Gastroesophageal sphincter (tissue), 4 donors: ENCODE results near the gene MAG. TPM values are rescaled to one million over a fixed set of nuclear protein-coding genes. Genes with fewer than 3 reads are reported as not detected.
"Not testable (repeated sequence)": the region's sequence is repeated elsewhere in the genome, so short reads cannot be mapped to it uniquely, and the experiment has no call there.

Source experiments
- ATAC-seq: fragments of 150-250 bp; one replicate; pipeline ENCODE4 v1.9.1; 2016; ENCODE audit warnings: mild to moderate bottlenecking, moderate library complexity
- H3K27ac ChIP-seq, 4 donors: fragments of 200-600 bp; sonication (generic) in 3 of 4; 1 replicate in 3 of 4; 2 replicates in 1 of 4; pipeline ENCODE4 v1.5.1; 2016 to 2019
- H3K27me3 ChIP-seq: fragments of 200-600 bp; sonication (generic); one replicate; pipeline ENCODE4 v1.5.1; 2019
- H3K36me3 ChIP-seq, 2 donors: fragments of 200-600 bp; sonication (generic); one replicate each; pipeline ENCODE4 v1.5.1; 2019; ENCODE audit warnings: control low read depth in 1 of 2
- H3K4me1 ChIP-seq, 3 donors: fragments of 200-600 bp; sonication (generic); 1 replicate in 2 of 3; 2 replicates in 1 of 3; pipeline ENCODE4 v1.5.1; 2016 to 2019; ENCODE audit warnings: control low read depth in 2 of 3
- H3K4me3 ChIP-seq, 2 donors: fragments of 200-600 bp; sonication (generic); one replicate each; pipeline ENCODE4 v1.5.1; 2019; ENCODE audit warnings: mild to moderate bottlenecking in 1 of 2, moderate library complexity in 1 of 2
- H3K9me3 ChIP-seq, 3 donors: fragments of 200-600 bp; sonication (generic); one replicate each; pipeline ENCODE4 v1.5.1; 2017 to 2019; ENCODE audit warnings: control low read depth in 2 of 3
- CTCF ChIP-seq, 4 experiments: fragments of 200-600 bp in 2 of 4; fragments of 450-650 bp in 2 of 4; sonication (generic) in 1 of 4; IDR thresholded peaks; one replicate each; pipeline ENCODE4 v1.5.1; 2017 to 2019; ENCODE audit warnings: antibody characterized with exemption in 4 of 4, mild to moderate bottlenecking in 2 of 4, moderate library complexity in 2 of 4
- EP300 ChIP-seq: sonication (generic); formaldehyde crosslinking; IDR thresholded peaks from one replicate; pipeline ENCODE4 v1.6.1; 2017; ENCODE audit warnings: antibody characterized with exemption, mild to moderate bottlenecking
- POLR2A ChIP-seq, 2 donors: fragments of 450-650 bp; IDR thresholded peaks; one replicate each; pipeline ENCODE4 v1.6.1; 2017; ENCODE audit warnings: antibody characterized with exemption in 2 of 2, mild to moderate bottlenecking in 2 of 2, moderate library complexity in 1 of 2
- POLR2AphosphoS5 ChIP-seq: sonication (generic); formaldehyde crosslinking; IDR thresholded peaks from one replicate; pipeline ENCODE4 v1.6.1; 2017; ENCODE audit warnings: antibody characterized with exemption
- WGBS, 2 donors: methylation state at CpG; one replicate each; pipeline ENCODE4 v1.1.5; 2018; ENCODE audit warnings: low coverage in 1 of 2; 5-methylcytosine and 5-hydroxymethylcytosine counted together
- total RNA-seq, 4 donors: library from RNA; depleted of rRNA; stranded (reverse); fragments of >200 nt; gene quantifications; one replicate each; pipeline ENCODE4 v1.1.0, GENCODE V29; 2016

MAG gene
- total RNA-seq, 4 donors from 2014 or later: 0.40 TPM; not detected in 3

GRCh38 chr19:35284153-35285094 is 7.5 kb upstream of the MAG start:
- H3K4me3 ChIP-seq: no peak overlapping the region
- no peaks in the 10 kb centered on the region for H3K9me3 ChIP-seq
- peaks cover 63% of the 10 kb centered on the region for H3K27me3 ChIP-seq
- peaks cover 0 to 8% of the 10 kb centered on the region in 2 donors for H3K36me3 ChIP-seq
- TF ChIP-seq POLR2A (IDR thresholded peaks at IDR 0.05) (no peak), POLR2AphosphoS5 (no peak), EP300 (no peak), CTCF (IDR thresholded peaks at IDR 0.05) (no peak)
- H3K27ac ChIP-seq: no peak overlapping the region
- peaks cover 0 to 12% (median 0%) of the 10 kb centered on the region in 3 donors for H3K4me1 ChIP-seq
- 55% methylated on average over 5 to 11 of the region's 17 CpGs for WGBS, 2 donors
- no peak for ATAC-seq

- Histone ChIP-seq H3K9me3 (no peaks in the 10 kb centered on the region), H3K36me3 (peaks cover 0 to 2% of the 10 kb centered on the region in 2 donors), H3K4me3 (no peak overlapping the region), H3K4me1 (peaks cover 0 to 8% (median 0%) of the 10 kb centered on the region in 3 donors), H3K27me3 (peaks cover 63% of the 10 kb centered on the region), H3K27ac (no peak overlapping the region)
- WGBS, 2 donors: 29 to 67% methylated on average over 1 of the region's 1 CpG
- no peak for TF ChIP-seq POLR2AphosphoS5
- no peak for ATAC-seq
These were observed 6.9 kb upstream of the MAG start for GRCh38 chr19:35285095-35285449.

- not testable (repeated sequence) for H3K9me3 ChIP-seq, ATAC-seq, H3K27ac ChIP-seq, H3K4me3 ChIP-seq, H3K4me1 ChIP-seq, H3K36me3 ChIP-seq
- peaks cover 65% of the 10 kb centered on the region for H3K27me3 ChIP-seq
- WGBS, 2 donors: 80 to 85% methylated on average over 2 of the region's 3 CpGs
These were observed 6.5 kb upstream of the MAG start for GRCh38 chr19:35285465-35285864.

GRCh38 chr19:35286101-35286500 is 5.9 kb upstream of the MAG start:
- not testable (repeated sequence) for H3K9me3 ChIP-seq, H3K27ac ChIP-seq, H3K4me3 ChIP-seq, ATAC-seq, H3K4me1 ChIP-seq, H3K36me3 ChIP-seq
- peaks cover 72% of the 10 kb centered on the region for H3K27me3 ChIP-seq
- 80 to 87% methylated on average over 1 to 5 of the region's 5 CpGs for WGBS, 2 donors

- WGBS, 2 donors: 74% methylated on average over 4 of the region's 10 CpGs; no CpG with 5 or more reads in 1 of the 2 donors
- TF ChIP-seq EP300: no peak
- TF ChIP-seq POLR2AphosphoS5: no peak
- no peak for TF ChIP-seq CTCF (IDR thresholded peaks at IDR 0.05)
- no peak for TF ChIP-seq POLR2A (IDR thresholded peaks at IDR 0.05)
- H3K27me3 ChIP-seq: peaks cover 80% of the 10 kb centered on the region
These were observed 4.2 kb upstream of the MAG start for GRCh38 chr19:35287713-35288112.

GRCh38 chr19:35288331-35288730 is 3.6 kb upstream of the MAG start:
- H3K9me3 ChIP-seq: no peaks in the 10 kb centered on the region
- ATAC-seq: no peak
- no peaks in the 10 kb centered on the region for H3K36me3 ChIP-seq
- 17 to 29% methylated on average over 1 of the region's 2 CpGs for WGBS, 2 donors
- no peak overlapping the region for H3K4me3 ChIP-seq
- no peaks in the 10 kb centered on the region for H3K4me1 ChIP-seq
- TF ChIP-seq EP300 (no peak), POLR2AphosphoS5 (no peak), CTCF (IDR thresholded peaks at IDR 0.05) (no peak)
- H3K27me3 ChIP-seq: peaks cover 80% of the 10 kb centered on the region
- H3K27ac ChIP-seq: no peak overlapping the region

More at GRCh38 chr19:35287713-35288112, 4.2 kb upstream of the MAG start:
- Histone ChIP-seq H3K9me3 (no peaks in the 10 kb centered on the region), H3K27ac (no peak overlapping the region), H3K36me3 (no peaks in the 10 kb centered on the region), H3K4me1 (no peaks in the 10 kb centered on the region), H3K4me3 (no peak overlapping the region)
- ATAC-seq: no peak
